NCI-H1092 treated with DMSO at 0.1 percent for 48 hours (cell line): ENCODE data around the gene BTBD2.

Source experiments
- DNase-seq: peaks from one replicate; lab custom pipeline; 2025; lab: John Stamatoyannopoulos, UW

Gene BTBD2

GRCh38 chr19:1985588-1986356 is 29.7 kb downstream of the BTBD2 start:
- DNase-seq = no peak

- no peak for DNase-seq
These were observed 31.2 kb downstream of the BTBD2 start for GRCh38 chr19:1984357-1984756.

DNA sequence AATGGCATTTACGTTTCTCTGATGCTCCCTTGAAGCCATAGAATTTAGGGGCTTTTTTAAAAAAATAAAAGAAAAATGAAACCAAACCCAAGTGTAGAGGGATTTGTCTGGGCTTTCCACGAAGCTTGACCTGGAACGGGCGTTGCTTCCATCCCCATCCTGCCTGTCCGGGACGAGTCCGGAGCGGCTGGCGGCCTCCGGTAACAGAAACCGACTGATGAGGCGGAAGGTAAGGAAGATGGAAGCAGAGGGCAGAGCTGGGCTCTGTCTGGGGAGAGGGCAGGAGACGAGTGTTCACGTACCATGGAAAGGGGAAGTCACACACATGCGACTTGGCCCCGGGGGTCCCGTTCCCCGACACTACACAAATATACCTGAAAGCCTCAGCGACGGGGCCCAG is 34.3 kb downstream of the BTBD2 start:
- no peak for DNase-seq

GRCh38 chr19:1980809-1981181 is 34.7 kb downstream of the BTBD2 start:
- no peak for DNase-seq

- DNase-seq = no peak
These were observed 35.3 kb downstream of the BTBD2 start for GRCh38 chr19:1980091-1980808.

- DNase-seq = no peak
These were observed 35.9 kb downstream of the BTBD2 start for GRCh38 chr19:1979642-1980041.

- DNase-seq = no peak
These were observed 36.5 kb downstream of the BTBD2 start for GRCh38 chr19:1979017-1979416.

DNA sequence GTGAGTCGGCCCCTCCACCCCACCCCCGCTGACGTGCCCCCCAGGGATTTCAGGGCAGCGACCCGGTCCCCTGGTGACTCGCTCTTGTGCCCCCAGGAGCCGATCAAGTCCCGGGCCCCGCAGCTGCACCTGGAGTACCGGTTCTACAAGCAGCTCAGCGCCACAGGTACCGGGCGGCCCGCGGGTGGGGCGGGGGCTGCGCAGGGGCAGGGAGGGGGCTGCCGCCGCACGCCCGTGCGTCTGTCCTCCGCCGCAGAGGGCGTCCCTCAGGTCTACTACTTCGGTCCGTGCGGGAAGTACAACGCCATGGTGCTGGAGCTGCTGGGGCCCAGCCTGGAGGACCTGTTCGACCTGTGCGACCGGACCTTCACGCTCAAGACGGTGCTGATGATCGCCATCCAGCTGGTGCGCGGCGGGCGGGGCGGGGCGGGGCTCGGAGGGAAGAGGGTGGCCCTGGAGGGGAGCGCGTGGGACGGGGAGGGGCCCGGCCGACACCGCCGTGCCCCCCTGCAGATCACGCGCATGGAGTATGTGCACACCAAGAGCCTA is 37.1 kb downstream of the BTBD2 start:
- DNase-seq = no peak

DNA sequence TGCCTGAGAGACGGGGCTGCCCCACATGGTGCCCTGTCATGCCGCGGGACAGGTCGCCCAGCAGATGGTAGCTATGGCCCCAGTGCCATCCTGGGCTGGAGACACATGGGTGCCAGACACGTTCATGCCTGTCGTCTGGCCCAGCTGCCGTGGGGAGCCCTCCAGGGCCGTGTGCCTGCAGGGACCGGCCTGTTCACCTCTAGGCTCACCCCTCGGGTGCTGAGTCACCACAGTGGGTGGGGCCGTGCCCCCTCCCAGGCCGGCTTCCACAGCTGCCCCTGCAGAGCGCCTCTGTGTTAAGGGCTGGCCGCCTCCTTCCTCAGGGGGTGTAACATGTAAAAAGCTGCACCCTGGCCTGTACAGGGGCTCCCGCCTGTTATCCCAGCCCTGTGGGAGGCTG is 38.4 kb downstream of the BTBD2 start:
- DNase-seq = no peak

DNA sequence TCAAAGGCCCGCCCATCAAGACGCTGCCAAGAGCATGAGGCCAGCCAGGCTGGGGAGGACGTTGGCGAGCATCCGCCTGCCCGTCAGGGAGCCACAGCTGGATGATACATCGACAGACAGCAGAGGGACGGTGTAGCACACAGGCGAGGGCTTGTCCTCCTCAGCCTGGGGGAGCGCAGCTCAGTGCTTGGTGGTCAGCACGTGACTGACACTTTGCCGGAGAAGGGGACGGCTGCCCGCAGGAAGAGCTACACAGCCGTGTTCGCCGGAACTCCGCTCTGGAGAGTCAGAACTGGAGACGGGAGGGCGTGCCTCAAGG is 40.4 kb downstream of the BTBD2 start:
- DNase-seq = no peak

- DNase-seq = no peak
These were observed 40.9 kb downstream of the BTBD2 start for GRCh38 chr19:1974381-1975161.

DNA sequence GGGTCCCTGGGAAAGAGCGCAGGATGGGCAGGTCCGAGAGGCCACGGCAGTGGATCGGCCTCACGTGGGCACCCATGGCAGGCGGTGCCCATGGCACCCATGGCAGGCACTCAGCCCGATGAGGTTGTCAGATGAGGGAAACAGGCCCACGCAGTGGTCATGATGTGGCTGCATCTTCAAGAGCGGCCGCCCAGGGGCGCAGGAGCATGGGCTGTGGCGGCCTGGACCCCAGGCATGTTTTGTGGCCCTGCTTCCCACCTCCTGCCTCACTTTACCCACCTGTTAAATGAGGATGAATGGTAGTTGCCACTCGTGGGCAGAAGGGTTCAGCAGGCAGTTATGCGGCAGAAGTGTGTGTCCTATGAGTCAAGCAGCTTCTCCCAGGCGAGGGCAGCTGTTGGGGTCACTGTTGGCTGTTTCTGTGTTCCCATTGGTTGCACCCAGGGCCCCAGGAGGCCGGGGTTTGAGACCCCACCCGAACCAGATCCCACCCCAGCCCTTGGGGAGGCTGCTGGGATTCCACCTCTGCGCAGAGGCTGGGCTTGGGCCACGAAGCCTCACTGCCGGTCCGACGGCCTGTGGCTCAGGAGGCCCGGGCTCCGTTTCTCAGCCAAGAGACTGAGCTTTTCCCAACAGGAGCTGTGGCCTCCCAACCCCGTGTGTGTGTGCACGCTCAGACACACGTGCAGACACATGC is 44.6 kb downstream of the BTBD2 start:
- no peak for DNase-seq

DNA sequence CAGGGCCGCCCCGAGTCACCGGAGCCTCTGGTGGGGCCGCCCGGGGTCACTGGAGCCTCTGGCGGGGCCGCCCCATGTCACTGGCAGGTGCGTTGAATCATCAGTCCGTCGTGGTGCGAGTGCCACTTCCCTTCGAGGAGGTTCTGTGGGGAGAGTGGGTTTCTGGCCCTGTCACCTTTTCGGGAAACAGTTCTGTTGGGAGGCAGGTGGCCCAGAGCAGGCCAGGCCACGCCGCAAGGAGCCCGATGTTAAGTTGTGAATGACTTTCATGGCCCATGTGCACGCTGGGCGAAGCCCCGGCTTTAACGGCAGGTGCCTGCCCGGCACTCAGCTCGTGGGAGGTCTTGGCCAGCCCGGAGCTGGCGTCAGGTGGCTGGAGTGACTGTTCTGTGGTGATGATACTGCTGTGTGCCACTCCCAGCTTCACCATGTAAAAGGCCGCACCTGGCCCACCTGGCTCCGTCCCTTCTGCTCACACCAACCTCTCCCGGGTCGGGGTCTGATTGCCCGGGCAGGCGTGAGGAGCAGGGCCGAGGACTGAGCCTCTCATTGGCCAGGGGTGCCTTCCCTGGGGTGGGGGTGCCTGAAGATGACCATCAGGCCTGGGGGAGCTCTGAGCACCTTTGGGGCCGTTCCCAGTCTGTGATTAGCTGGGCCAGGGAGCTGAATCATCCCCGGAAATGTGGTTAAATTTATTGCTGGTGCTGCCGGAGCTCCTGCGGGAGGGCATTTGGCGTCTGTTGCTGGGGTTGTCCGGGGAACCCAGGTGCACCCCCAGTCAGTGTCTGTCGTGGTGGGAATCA is 45.3 kb downstream of the BTBD2 start:
- DNase-seq = no peak

GRCh38 chr19:1969176-1970002 is 46.1 kb downstream of the BTBD2 start:
- no peak for DNase-seq

- DNase-seq = no peak
These were observed 47.0 kb downstream of the BTBD2 start for GRCh38 chr19:1968279-1969175.

DNA sequence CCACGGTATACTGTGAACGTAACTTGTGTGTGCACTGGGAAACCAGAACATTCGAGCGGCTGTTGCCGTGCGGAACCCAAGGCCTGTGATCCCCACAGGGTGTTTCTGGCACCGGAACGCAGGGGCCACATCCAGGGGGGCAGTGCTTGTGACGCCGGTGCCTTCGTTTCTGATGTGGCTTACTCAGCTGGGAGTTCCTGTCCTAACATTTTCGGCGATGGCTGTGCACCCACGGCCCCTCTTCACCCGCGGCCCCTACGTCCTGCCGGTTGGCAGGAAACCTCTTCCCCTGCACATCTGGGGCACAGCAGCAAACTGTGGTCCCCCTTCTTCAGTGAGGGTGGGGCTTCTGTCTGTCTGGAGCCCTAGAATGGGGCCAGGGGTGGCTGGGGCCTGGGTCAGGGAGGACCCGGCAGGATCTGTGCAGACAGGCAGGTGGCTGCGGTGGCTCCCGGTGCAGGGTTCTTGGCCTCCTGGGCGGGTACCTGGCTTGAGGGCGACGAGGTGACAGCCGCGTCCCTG is 48.4 kb downstream of the BTBD2 start:
- DNase-seq = no peak

DNA sequence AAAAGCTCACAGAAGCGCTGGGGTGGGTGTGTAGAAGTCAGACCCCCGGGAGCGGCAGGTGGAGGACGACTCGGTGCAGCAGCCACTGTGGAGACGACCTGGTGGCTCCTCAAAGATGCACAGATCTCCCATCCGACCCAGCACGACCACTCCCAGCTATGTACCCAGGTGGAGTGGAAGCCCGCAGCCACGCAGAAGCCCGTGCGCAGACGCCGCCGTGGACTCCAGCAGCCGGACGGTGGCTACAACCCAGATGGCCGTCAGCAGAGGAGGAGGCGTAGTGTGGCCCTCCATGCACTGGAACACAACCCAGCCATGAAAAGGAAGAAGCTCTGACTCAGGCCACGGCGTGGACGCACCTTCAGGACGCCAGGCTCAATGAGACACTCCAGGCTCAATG is 52.8 kb downstream of the BTBD2 start:
- no peak for DNase-seq

GRCh38 chr19:1961000-1961883 is 54.3 kb downstream of the BTBD2 start:
- no peak for DNase-seq
